HuH-7.5 (cell line): Measurements from ENCODE around the gene RNF130.

Source experiments
- DNase-seq: peaks from one replicate; pipeline ENCODE4 v3.0.0; 2011; ENCODE audit warnings: low spot score

RNF130 gene

GRCh38 chr5:179915406-179915935 is 156.1 kb downstream of the RNF130 start:
- DNase-seq: no peak

GRCh38 chr5:179914032-179914755 is 157.4 kb downstream of the RNF130 start:
- no peak for DNase-seq

- DNase-seq: no peak
Observed at GRCh38 chr5:179913461-179913860, 158.1 kb downstream of the RNF130 start.

GRCh38 chr5:179912951-179913350 is 158.6 kb downstream of the RNF130 start:
- no peak for DNase-seq

GRCh38 chr5:179912386-179912785 is 159.2 kb downstream of the RNF130 start:
- no peak for DNase-seq

GRCh38 chr5:179909224-179909623 is 162.3 kb downstream of the RNF130 start:
- DNase-seq: no peak

GRCh38 chr5:179908528-179908927 is 163.0 kb downstream of the RNF130 start:
- DNase-seq: peak; percentile 47

- peak; percentile 86 for DNase-seq
Observed at GRCh38 chr5:179907556-179908324, 163.8 kb downstream of the RNF130 start, which contains the start of gene TBC1D9B. Gene TBC1D9B, minus strand, starts transcription at chr5:179907897. Its CDS starts 76 bp downstream, at chr5:179907821.

GRCh38 chr5:179906795-179907555 is 164.6 kb downstream of the RNF130 start:
- DNase-seq: no peak

- DNase-seq: no peak
Observed at GRCh38 chr5:179906294-179906794, 165.2 kb downstream of the RNF130 start.

- no peak for DNase-seq
Observed at GRCh38 chr5:179905161-179905560, 166.4 kb downstream of the RNF130 start.
